B cell (primary cell): ENCODE results near the gene EFCAB13.

Experiments
- CTCF ChIP-seq: fragments of 200-600 bp; IDR thresholded peaks from one replicate; pipeline ENCODE4 v1.8.0; 2022; ENCODE audit warnings: antibody characterized with exemption, mild to moderate bottlenecking
- EZH2 ChIP-seq: IDR thresholded peaks from 2 replicates; pipeline ENCODE4 v1.6.1; 2012; ENCODE audit warnings: borderline replicate concordance, low read depth, mild to moderate bottlenecking, moderate library complexity, low read length; ENCODE audit not compliant: insufficient read depth, poor library complexity, severe bottlenecking

GRCh38 chr17:47299239-47299910 is 24.4 kb upstream of the EFCAB13 start:
- TF ChIP-seq CTCF (no peak), EZH2 (no peak)
